ENCODE results near the gene GABBR2. TPM values are rescaled to one million over a fixed set of nuclear protein-coding genes. Genes with fewer than 3 reads are reported as not detected.
A peak's percentile ranks its signal among the peaks of the same experiment; 100 is the strongest.

The GABBR2 gene
- total and polyA plus RNA-seq, 9 of the 15 experiments (the other 6 are each of a cell fraction or from before 2014, with no cell fraction given), result 0.15 to 1.9 (median 0.32) TPM

GRCh38 chr9:98333703-98334582 is 374.8 kb downstream of the GABBR2 start:
- CTCF ChIA-PET (ENCODE audit: low intra/inter-chr PET ratio), result no interaction called here
- POLR2A ChIA-PET, result interaction anchor here (1.6 kb wide), 1 partner anchor 242 kb away, joined by 3 read pairs; no protein-coding TSS in a partner anchor
- Histone ChIP-seq H3K4me3 (no peak overlapping the region), H3K4me1 (replicated peaks in 1 of 2; ENCODE audit: control insufficient read depth in 2 of 2, insufficient read depth in 2 of 2, low read length in 2 of 2) (peaks cover 23 to 44% of the 10 kb centered on the region in 2 experiments), H3K9me3 (replicated peaks; ENCODE audit: control insufficient read depth, insufficient read depth, low read depth, low read length) (peaks cover 4% of the 10 kb centered on the region; the same call in 1 of the 2 replicates), H3K9ac (ENCODE audit: insufficient read depth in 1 of 2, low read depth in 2 of 2, low read length in 2 of 2) (no peak overlapping the region), H3K79me2 (ENCODE audit: control insufficient read depth, insufficient read depth, low read length) (no peaks in the 10 kb centered on the region), H3K27me3 (ENCODE audit: control insufficient read depth in 2 of 2, insufficient read depth in 2 of 2, low read length in 2 of 2) (no peaks in the 10 kb centered on the region), H4K20me1 (replicated peaks; ENCODE audit: control insufficient read depth, insufficient read depth, low read length) (no peaks in the 10 kb centered on the region), H3K36me3 (ENCODE audit: control insufficient read depth, insufficient read depth, low read length) (no peaks in the 10 kb centered on the region), H3K27ac (ENCODE audit: extremely low read depth, low read depth, low read length) (no peak overlapping the region; the same call in 2 of the 3 replicates), H2AFZ (ENCODE audit: low read depth, low read length) (no peak overlapping the region; the same call in 1 of the 2 replicates), H3K9me1 (ENCODE audit: control insufficient read depth, insufficient read depth, low read length) (no peaks in the 10 kb centered on the region), H3K4me2 (ENCODE audit: insufficient read depth, low read length) (no peak overlapping the region)
- ATAC-seq, result peak; percentile 28; the same call in 1 of the 3 replicates
- intact Hi-C loops (cut with micrococcal nuclease), result no loop called here
- no TSS peak for BruUV-seq (replicated peaks)
- DNase-seq (ENCODE audit: extremely low read depth in 1 of 4, low spot score in 3 of 4), result peak in 3 of 4 experiments; percentile 33 to 76 (median 53)
- WGBS (ENCODE audit: insufficient coverage, low coverage, missing lambda C conversion rate), result 46% methylated on average over 4 of the region's 5 CpGs
- FAIRE-seq, result peak; percentile 86
- in situ Hi-C loops (cut with MboI), result no loop called here
- no peak for TF ChIP-seq HNRNPL (IDR thresholded peaks at IDR 0.05; ENCODE audit: low read depth, low read length)
- TF ChIP-seq EP300 (IDR thresholded peaks at IDR 0.05; ENCODE audit: low read length), result peak; percentile 65
- TF ChIP-seq JUN (IDR thresholded peaks at IDR 0.05; ENCODE audit: borderline replicate concordance, low read depth, low read length), result peak; percentile 59; the same call in 1 of the 2 replicates
- TF ChIP-seq JUN (CRISPR knock-in tag; IDR thresholded peaks at IDR 0.05; ENCODE audit: borderline replicate concordance), result no peak
- no peak for TF ChIP-seq FOXP1 (CRISPR knock-in tag; IDR thresholded peaks at IDR 0.05)
- TF ChIP-seq SIRT6 (IDR thresholded peaks at IDR 0.05; ENCODE audit: low read depth, low read length), result no peak
- no peak for TF ChIP-seq TAF15 (IDR thresholded peaks at IDR 0.05; ENCODE audit: low read depth, low read length)
- 0 out of 2 replicates have a peak, but pooled peaks have one; percentile 35 for TF ChIP-seq ETV1 (tag; conservative IDR thresholded peaks at IDR 0.05; ENCODE audit: low read depth)
- 0 out of 2 replicates have a peak, but pooled peaks have one; percentile 27 for TF ChIP-seq ZNF263 (CRISPR knock-in tag; IDR thresholded peaks at IDR 0.05; ENCODE audit: borderline replicate concordance)
- no peak for TF ChIP-seq RNF2 (IDR thresholded peaks at IDR 0.05)
- no peak for TF ChIP-seq TRIM25 (IDR thresholded peaks at IDR 0.05; ENCODE audit: borderline replicate concordance)
- TF ChIP-seq KAT7 (CRISPR knock-in tag; IDR thresholded peaks at IDR 0.05; ENCODE audit: borderline replicate concordance), result no peak
- no peak for TF ChIP-seq PRPF4 (IDR thresholded peaks at IDR 0.05; ENCODE audit: insufficient read depth, low read depth, low read length, poor library complexity, severe bottlenecking)
- no peak for TF ChIP-seq FOXJ2 (tag; IDR thresholded peaks at IDR 0.05)
- TF ChIP-seq MYBL2 (IDR thresholded peaks at IDR 0.05; ENCODE audit: low read depth), result no peak
- TF ChIP-seq MYBL2 (CRISPR knock-in tag; IDR thresholded peaks at IDR 0.05; ENCODE audit: borderline replicate concordance), result no peak
- 0 out of 2 replicates have a peak, but pooled peaks have one; percentile 35 for TF ChIP-seq SP1 (CRISPR knock-in tag; IDR thresholded peaks at IDR 0.05)
- no peak for TF ChIP-seq ZNF277 (CRISPR knock-in tag; IDR thresholded peaks at IDR 0.05; ENCODE audit: borderline replicate concordance)
- TF ChIP-seq ADNP (tag; IDR thresholded peaks at IDR 0.05), result 0 out of 2 replicates have a peak, but pooled peaks have one; percentile 28

All from K562 (cell line).